Liver (tissue), 9 donors: ENCODE results near the gene STRN. TPM values are rescaled to one million over a fixed set of nuclear protein-coding genes. Genes with fewer than 3 reads are reported as not detected.

Source experiments
- DNase-seq: peaks from one replicate; pipeline ENCODE4 v3.0.0-alpha.2; 2017; ENCODE audit warnings: low spot score
- H3K27ac ChIP-seq, 2 donors: one replicate each; pipeline ENCODE4 v1.7.0; 2013; ENCODE audit warnings: inconsistent platforms in 2 of 2, low read length in 2 of 2, control low read depth in 1 of 2, low read depth in 1 of 2, mild to moderate bottlenecking in 1 of 2
- H3K27me3 ChIP-seq, 4 donors: one replicate each; pipeline versions ENCODE4 v1.6.1 to v1.7.0; 2013; ENCODE audit warnings: low read length in 3 of 4, inconsistent platforms in 1 of 4, mild to moderate bottlenecking in 1 of 4, moderate library complexity in 1 of 4; ENCODE audit not compliant: control insufficient read depth in 4 of 4, insufficient read depth in 4 of 4
- H3K36me3 ChIP-seq, 4 donors: one replicate each; pipeline versions ENCODE4 v1.6.1 to v1.7.0; 2013; ENCODE audit warnings: low read length in 3 of 4, mild to moderate bottlenecking in 3 of 4, low read depth in 1 of 4, moderate library complexity in 1 of 4; ENCODE audit not compliant: control insufficient read depth in 4 of 4, insufficient read depth in 3 of 4
- H3K4me1 ChIP-seq, 4 donors: one replicate each; pipeline versions ENCODE4 v1.6.1 to v1.7.0; 2013; ENCODE audit warnings: low read length in 3 of 4, mild to moderate bottlenecking in 3 of 4, moderate library complexity in 1 of 4; ENCODE audit not compliant: control insufficient read depth in 4 of 4, insufficient read depth in 4 of 4
- H3K4me3 ChIP-seq, 3 donors: one replicate each; pipeline versions ENCODE4 v1.6.1 to v1.7.0; 2013; ENCODE audit warnings: low read length in 3 of 3, control low read depth in 1 of 3, low read depth in 1 of 3, mild to moderate bottlenecking in 1 of 3
- H3K9ac ChIP-seq, 2 donors: one replicate each; pipeline ENCODE4 v1.7.0; 2013; ENCODE audit warnings: low read length in 2 of 2, mild to moderate bottlenecking in 2 of 2, moderate library complexity in 2 of 2, control low read depth in 1 of 2, low read depth in 1 of 2
- H3K9me3 ChIP-seq, 4 donors: one replicate each; pipeline versions ENCODE4 v1.6.1 to v1.7.0; 2013; ENCODE audit warnings: low read length in 3 of 4; ENCODE audit not compliant: control insufficient read depth in 4 of 4
- ATF3 ChIP-seq: IDR thresholded peaks from 2 replicates; pipeline ENCODE4 v1.6.1; 2016; ENCODE audit warnings: antibody characterized with exemption
- EGR1 ChIP-seq, 2 donors: IDR thresholded peaks; 2 replicates each; pipeline ENCODE4 v1.6.1; 2016 to 2018; ENCODE audit warnings: antibody characterized with exemption in 2 of 2, low read depth in 2 of 2
- FOXA1 ChIP-seq: IDR thresholded peaks from 2 replicates; pipeline ENCODE4 v1.6.1; 2016; ENCODE audit warnings: antibody characterized with exemption
- FOXA2 ChIP-seq: IDR thresholded peaks from 2 replicates; pipeline ENCODE4 v1.6.1; 2016; ENCODE audit warnings: antibody characterized with exemption
- GABPA ChIP-seq, 2 donors: IDR thresholded peaks in 1 of 2; conservative IDR thresholded peaks in 1 of 2; 2 replicates each; pipeline ENCODE4 v1.6.1; 2016; ENCODE audit warnings: antibody characterized with exemption in 2 of 2, mild to moderate bottlenecking in 1 of 2, moderate library complexity in 1 of 2
- HNF4A ChIP-seq, 2 donors: conservative IDR thresholded peaks; 2 replicates each; pipeline ENCODE4 v1.6.1; 2016; ENCODE audit warnings: antibody characterized with exemption in 2 of 2, mild to moderate bottlenecking in 2 of 2
- HNF4G ChIP-seq: IDR thresholded peaks from 2 replicates; pipeline ENCODE4 v1.6.1; 2016; ENCODE audit warnings: antibody characterized with exemption
- JUND ChIP-seq, 2 donors: IDR thresholded peaks; 2 replicates each; pipeline ENCODE4 v1.6.1; 2016; ENCODE audit warnings: antibody characterized with exemption in 2 of 2
- NR2F2 ChIP-seq: IDR thresholded peaks from 2 replicates; pipeline ENCODE4 v1.6.1; 2016; ENCODE audit warnings: antibody characterized with exemption
- RAD21 ChIP-seq, 2 donors: IDR thresholded peaks; 2 replicates each; pipeline ENCODE4 v1.6.1; 2016; ENCODE audit warnings: antibody characterized with exemption in 2 of 2, mild to moderate bottlenecking in 2 of 2
- RXRA ChIP-seq, 2 donors: IDR thresholded peaks; 2 replicates each; pipeline ENCODE4 v1.6.1; 2017 to 2018; ENCODE audit warnings: antibody characterized with exemption in 2 of 2, mild to moderate bottlenecking in 1 of 2
- SP1 ChIP-seq: IDR thresholded peaks from 2 replicates; pipeline ENCODE4 v1.6.1; 2018; ENCODE audit warnings: antibody characterized with exemption, mild to moderate bottlenecking
- TAF1 ChIP-seq: conservative IDR thresholded peaks from 2 replicates; pipeline ENCODE4 v1.6.1; 2016; ENCODE audit warnings: antibody characterized with exemption, mild to moderate bottlenecking
- YY1 ChIP-seq: IDR thresholded peaks from 2 replicates; pipeline ENCODE4 v1.6.1; 2016; ENCODE audit warnings: antibody characterized with exemption, mild to moderate bottlenecking
- ZBTB33 ChIP-seq: IDR thresholded peaks from 2 replicates; pipeline ENCODE4 v1.6.1; 2016; ENCODE audit warnings: antibody characterized with exemption
- WGBS: extraction: QIAGEN DNeasy Blood & Tissue Kit; methylation state at CpG from one replicate; pipeline ENCODE4 v1.1.7; 2013; 5-methylcytosine and 5-hydroxymethylcytosine counted together
- polyA plus RNA-seq, 2 donors: library from polyadenylated mRNA; stranded (reverse) in 1 of 2; unstranded in 1 of 2; fragments of 200-250 nt in 1 of 2; fragments of >200 nt in 1 of 2; fragmentation: Nextera tagmentation in 1 of 2; extraction: Ambion mirVana in 1 of 2; gene quantifications; one replicate each; pipeline versions ENCODE4 v1.2.1 to v1.2.3, GENCODE V29; 2013 to 2015
- total RNA-seq, 2 donors: library from RNA; depleted of rRNA; stranded (reverse); fragments of >200 nt; gene quantifications; one replicate each; pipeline ENCODE4 v1.2.3, GENCODE V29; 2014
- TF ChIP-seq, protein P1 (sequence below): IDR thresholded peaks from 2 replicates; pipeline ENCODE4 v1.6.1; 2016; ENCODE audit warnings: antibody characterized with exemption
- TF ChIP-seq, protein P2 (sequence below): fragments of 150-350 bp; IDR thresholded peaks from 2 replicates; pipeline ENCODE4 v1.5.1; 2017; ENCODE audit warnings: improper control_type of control experiment, low read depth, low read length; ENCODE audit not compliant: missing input control
- TF ChIP-seq, protein P3 (sequence below): IDR thresholded peaks from 2 replicates; pipeline ENCODE4 v1.6.1; 2016; ENCODE audit warnings: antibody characterized with exemption, mild to moderate bottlenecking
- donor health status: healthy.
- donor health status: healthy.
- donor health status: healthy.
- donor health status: healthy.
- donor health status: healthy.

STRN gene
- total and polyA plus RNA-seq, 4 donors, result 2.5 to 11.9 (median 5.6) TPM

DNA sequence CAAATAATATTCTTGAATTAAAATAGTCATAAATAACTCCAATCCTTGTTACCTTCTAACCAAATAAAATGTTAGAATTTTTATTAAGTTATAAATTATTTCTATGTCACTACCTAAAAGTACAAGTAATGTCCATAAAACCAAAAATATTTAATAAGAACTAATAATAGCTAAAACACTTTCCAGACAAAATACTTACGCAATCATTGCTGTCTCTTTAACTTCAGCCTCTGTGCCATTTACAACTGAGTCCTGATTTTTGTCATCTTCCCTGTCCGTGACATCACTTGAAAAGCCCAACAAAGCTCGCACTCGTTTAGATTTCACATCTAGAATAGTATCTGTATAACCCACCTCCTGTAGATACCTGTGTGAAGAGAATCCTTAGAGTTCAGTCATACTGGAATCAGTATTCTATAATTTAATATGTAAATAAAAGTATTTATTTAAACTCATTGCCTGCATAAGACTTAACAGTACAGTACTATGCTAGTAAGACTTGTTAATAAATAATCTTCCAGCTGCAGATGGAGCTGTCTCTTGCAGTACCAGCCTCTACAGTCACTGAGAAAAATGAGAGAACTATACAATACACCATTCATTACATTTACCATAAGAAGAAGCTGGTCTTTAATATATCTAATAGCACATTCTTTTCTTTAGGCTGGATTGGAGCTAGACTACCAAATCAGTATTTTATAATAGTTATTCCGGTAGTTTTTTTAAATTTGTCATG, 63.8 kb downstream of the STRN start:
- Histone ChIP-seq H3K27ac (no peak overlapping the region), H3K9me3 (no peaks in the 10 kb centered on the region), H3K27me3 (no peaks in the 10 kb centered on the region), H3K9ac (no peak overlapping the region), H3K4me1 (no peaks in the 10 kb centered on the region), H3K4me3 (no peak overlapping the region), H3K36me3 (peaks cover 0 to 3% (median 0%) of the 10 kb centered on the region in 4 donors)
- 90% methylated on average over 5 of the region's 5 CpGs for WGBS
- no peak for TF ChIP-seq YY1
- no peak for TF ChIP-seq EGR1 (IDR thresholded peaks at IDR 0.05; ENCODE audit: low read depth in 2 of 2)
- TF ChIP-seq HNF4A (conservative IDR thresholded peaks at IDR 0.05), result no peak
- TF ChIP-seq SP1, result no peak
- TF ChIP-seq, protein P1, sequence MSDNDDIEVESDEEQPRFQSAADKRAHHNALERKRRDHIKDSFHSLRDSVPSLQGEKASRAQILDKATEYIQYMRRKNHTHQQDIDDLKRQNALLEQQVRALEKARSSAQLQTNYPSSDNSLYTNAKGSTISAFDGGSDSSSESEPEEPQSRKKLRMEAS, result no peak
- TF ChIP-seq JUND (IDR thresholded peaks at IDR 0.05), result no peak
- no peak for TF ChIP-seq TAF1
- no peak for TF ChIP-seq NR2F2
- DNase-seq, result no peak

GRCh38 chr2:36892805-36893204, 73.5 kb downstream of the STRN start:
- WGBS, result 90% methylated on average over 7 of the region's 7 CpGs

More at GRCh38 chr2:36892805-36893204, 73.5 kb downstream of the STRN start:
- Histone ChIP-seq H3K27ac (no peak overlapping the region), H3K9ac (no peak overlapping the region), H3K4me3 (no peak overlapping the region), H3K27me3 (no peaks in the 10 kb centered on the region), H3K4me1 (peaks cover 0 to 2% (median 0%) of the 10 kb centered on the region in 4 donors), H3K36me3 (peaks cover 0 to 3% (median 0%) of the 10 kb centered on the region in 4 donors), H3K9me3 (no peaks in the 10 kb centered on the region)
- TF ChIP-seq HNF4G, result no peak
- TF ChIP-seq TAF1, result no peak
- TF ChIP-seq JUND (IDR thresholded peaks at IDR 0.05), result no peak
- no peak for TF ChIP-seq RXRA (IDR thresholded peaks at IDR 0.05)
- TF ChIP-seq ATF3, result no peak
- no peak for TF ChIP-seq FOXA1
- TF ChIP-seq, protein P1, result no peak
- no peak for TF ChIP-seq YY1
- no peak for TF ChIP-seq RAD21 (IDR thresholded peaks at IDR 0.05)
- no peak for TF ChIP-seq SP1
- no peak for TF ChIP-seq HNF4A (conservative IDR thresholded peaks at IDR 0.05)
- no peak for TF ChIP-seq FOXA2
- TF ChIP-seq, protein P2, sequence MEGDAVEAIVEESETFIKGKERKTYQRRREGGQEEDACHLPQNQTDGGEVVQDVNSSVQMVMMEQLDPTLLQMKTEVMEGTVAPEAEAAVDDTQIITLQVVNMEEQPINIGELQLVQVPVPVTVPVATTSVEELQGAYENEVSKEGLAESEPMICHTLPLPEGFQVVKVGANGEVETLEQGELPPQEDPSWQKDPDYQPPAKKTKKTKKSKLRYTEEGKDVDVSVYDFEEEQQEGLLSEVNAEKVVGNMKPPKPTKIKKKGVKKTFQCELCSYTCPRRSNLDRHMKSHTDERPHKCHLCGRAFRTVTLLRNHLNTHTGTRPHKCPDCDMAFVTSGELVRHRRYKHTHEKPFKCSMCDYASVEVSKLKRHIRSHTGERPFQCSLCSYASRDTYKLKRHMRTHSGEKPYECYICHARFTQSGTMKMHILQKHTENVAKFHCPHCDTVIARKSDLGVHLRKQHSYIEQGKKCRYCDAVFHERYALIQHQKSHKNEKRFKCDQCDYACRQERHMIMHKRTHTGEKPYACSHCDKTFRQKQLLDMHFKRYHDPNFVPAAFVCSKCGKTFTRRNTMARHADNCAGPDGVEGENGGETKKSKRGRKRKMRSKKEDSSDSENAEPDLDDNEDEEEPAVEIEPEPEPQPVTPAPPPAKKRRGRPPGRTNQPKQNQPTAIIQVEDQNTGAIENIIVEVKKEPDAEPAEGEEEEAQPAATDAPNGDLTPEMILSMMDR, result no peak
- no peak for TF ChIP-seq GABPA (IDR thresholded peaks at IDR 0.05 in 1 of 2, conservative IDR thresholded peaks at IDR 0.05 in 1 of 2)
- TF ChIP-seq NR2F2, result no peak
- TF ChIP-seq, protein P3, sequence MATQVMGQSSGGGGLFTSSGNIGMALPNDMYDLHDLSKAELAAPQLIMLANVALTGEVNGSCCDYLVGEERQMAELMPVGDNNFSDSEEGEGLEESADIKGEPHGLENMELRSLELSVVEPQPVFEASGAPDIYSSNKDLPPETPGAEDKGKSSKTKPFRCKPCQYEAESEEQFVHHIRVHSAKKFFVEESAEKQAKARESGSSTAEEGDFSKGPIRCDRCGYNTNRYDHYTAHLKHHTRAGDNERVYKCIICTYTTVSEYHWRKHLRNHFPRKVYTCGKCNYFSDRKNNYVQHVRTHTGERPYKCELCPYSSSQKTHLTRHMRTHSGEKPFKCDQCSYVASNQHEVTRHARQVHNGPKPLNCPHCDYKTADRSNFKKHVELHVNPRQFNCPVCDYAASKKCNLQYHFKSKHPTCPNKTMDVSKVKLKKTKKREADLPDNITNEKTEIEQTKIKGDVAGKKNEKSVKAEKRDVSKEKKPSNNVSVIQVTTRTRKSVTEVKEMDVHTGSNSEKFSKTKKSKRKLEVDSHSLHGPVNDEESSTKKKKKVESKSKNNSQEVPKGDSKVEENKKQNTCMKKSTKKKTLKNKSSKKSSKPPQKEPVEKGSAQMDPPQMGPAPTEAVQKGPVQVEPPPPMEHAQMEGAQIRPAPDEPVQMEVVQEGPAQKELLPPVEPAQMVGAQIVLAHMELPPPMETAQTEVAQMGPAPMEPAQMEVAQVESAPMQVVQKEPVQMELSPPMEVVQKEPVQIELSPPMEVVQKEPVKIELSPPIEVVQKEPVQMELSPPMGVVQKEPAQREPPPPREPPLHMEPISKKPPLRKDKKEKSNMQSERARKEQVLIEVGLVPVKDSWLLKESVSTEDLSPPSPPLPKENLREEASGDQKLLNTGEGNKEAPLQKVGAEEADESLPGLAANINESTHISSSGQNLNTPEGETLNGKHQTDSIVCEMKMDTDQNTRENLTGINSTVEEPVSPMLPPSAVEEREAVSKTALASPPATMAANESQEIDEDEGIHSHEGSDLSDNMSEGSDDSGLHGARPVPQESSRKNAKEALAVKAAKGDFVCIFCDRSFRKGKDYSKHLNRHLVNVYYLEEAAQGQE, result no peak
- TF ChIP-seq ZBTB33, result no peak
- TF ChIP-seq EGR1 (IDR thresholded peaks at IDR 0.05; ENCODE audit: low read depth in 2 of 2), result no peak
- no peak for DNase-seq
